ENCODE measurements around the gene TRMT2B.
"Not testable (repeated sequence)": the region's sequence is repeated elsewhere in the genome, so short reads cannot be mapped to it uniquely, and the experiment has no call there.

TRMT2B gene

GRCh38 chrX:100999451-100999850 lies 52.5 kb downstream of the TRMT2B start:
- no peak for DNase-seq

GRCh38 chrX:100995469-100995868 lies 56.4 kb downstream of the TRMT2B start:
- no peak for DNase-seq

GRCh38 chrX:100994352-100995281 lies 57.3 kb downstream of the TRMT2B start:
- no peak for DNase-seq

GRCh38 chrX:100990139-100990538 lies 61.8 kb downstream of the TRMT2B start:
- no peak for DNase-seq

- DNase-seq = no peak
Measured at GRCh38 chrX:100984818-100985217, 67.1 kb downstream of the TRMT2B start.

GRCh38 chrX:100981498-100981845 lies 70.4 kb downstream of the TRMT2B start:
- not testable (repeated sequence) for DNase-seq

GRCh38 chrX:100980608-100981497 lies 71.1 kb downstream of the TRMT2B start:
- DNase-seq = no peak

GRCh38 chrX:100979881-100980607 lies 71.9 kb downstream of the TRMT2B start:
- DNase-seq = no peak

- DNase-seq = no peak
Measured at GRCh38 chrX:100976211-100976610, 75.7 kb downstream of the TRMT2B start.

- no peak for DNase-seq
Measured at GRCh38 chrX:100975212-100975611, 76.7 kb downstream of the TRMT2B start.

GRCh38 chrX:100973411-100973810 lies 78.5 kb downstream of the TRMT2B start:
- DNase-seq = no peak

- no peak for DNase-seq
Measured at GRCh38 chrX:100969936-100970335, 82.0 kb downstream of the TRMT2B start.

GRCh38 chrX:100969408-100969807 lies 82.5 kb downstream of the TRMT2B start, which contains the start of gene ARL13A:
Gene ARL13A (plus strand): TSS chrX:100969708. CDS start chrX:100973690, 3,982 bp downstream.
- DNase-seq = no peak

- no peak for DNase-seq
Measured at GRCh38 chrX:100964362-100964761, 87.5 kb downstream of the TRMT2B start.

- DNase-seq = no peak
Measured at GRCh38 chrX:100962811-100963210, 89.1 kb downstream of the TRMT2B start.

Data from stimulated activated CD4-positive, alpha-beta T cell treated with anti-CD3 and anti-CD28 coated beads, Interleukin-12 subunit alpha, Interleukin-12 subunit beta, amount 100 ng/mL, for 4 hours (primary cell).